Cardiac fibroblast (primary cell): ENCODE results near the gene TRPM3.

Experiments used
- DNase-seq, 2 donors: peaks; one replicate each; pipeline versions ENCODE4 v3.0.0 to v3.0.0-alpha.2; 2010; ENCODE audit warnings: low read depth in 2 of 2
- H3K4me3 ChIP-seq, 2 donors: replicated peaks in 1 of 2; 1 replicate in 1 of 2; 2 replicates in 1 of 2; pipeline ENCODE4 v1.5.1; 2011; ENCODE audit warnings: low read depth in 2 of 2, low read length in 2 of 2, mild to moderate bottlenecking in 2 of 2, moderate library complexity in 1 of 2
- CTCF ChIP-seq: IDR thresholded peaks from one replicate; pipeline ENCODE4 v1.5.1; 2011; ENCODE audit warnings: low read depth, mild to moderate bottlenecking, low read length, inconsistent platforms

The TRPM3 gene

GRCh38 chr9:70995511-70995910 is 125.9 kb downstream of the TRPM3 start:
- no peak overlapping the region for H3K4me3 ChIP-seq
- no peak for DNase-seq
- no peak for TF ChIP-seq CTCF

- DNase-seq: no peak
- no peak overlapping the region for H3K4me3 ChIP-seq
- no peak for TF ChIP-seq CTCF
Observed at GRCh38 chr9:70994582-70994981, 126.8 kb downstream of the TRPM3 start.

GRCh38 chr9:70988551-70988950 is 132.9 kb downstream of the TRPM3 start:
- no peak for TF ChIP-seq CTCF
- DNase-seq: peak in 1 of 2 donors; percentile 6
- H3K4me3 ChIP-seq: no peak overlapping the region

GRCh38 chr9:70987986-70988385 is 133.4 kb downstream of the TRPM3 start:
- TF ChIP-seq CTCF: no peak
- peak; percentile 80 to 82 for DNase-seq

GRCh38 chr9:70986984-70987383 is 134.4 kb downstream of the TRPM3 start:
- no peak overlapping the region for H3K4me3 ChIP-seq
- DNase-seq: no peak
- no peak for TF ChIP-seq CTCF

More at GRCh38 chr9:70987986-70988385, 133.4 kb downstream of the TRPM3 start:
- H3K4me3 ChIP-seq: no peak overlapping the region

GRCh38 chr9:70983723-70984295 is 137.6 kb downstream of the TRPM3 start:
- DNase-seq: no peak
- no peak for TF ChIP-seq CTCF
- H3K4me3 ChIP-seq: no peak overlapping the region

GRCh38 chr9:70981312-70981711 is 140.1 kb downstream of the TRPM3 start:
- no peak for DNase-seq
- H3K4me3 ChIP-seq: no peak overlapping the region
- no peak for TF ChIP-seq CTCF
